GM18499 (cell line): ENCODE measurements around the gene ITPR1.

Source experiments
- ATAC-seq: cut with Tn5 transposase; IDR thresholded peaks from one replicate; pipeline ENCODE4 v1.9.1; 2021; ENCODE audit warnings: moderate number of reproducible peaks; ENCODE audit not compliant: insufficient read depth, unreplicated experiment

Gene ITPR1

DNA sequence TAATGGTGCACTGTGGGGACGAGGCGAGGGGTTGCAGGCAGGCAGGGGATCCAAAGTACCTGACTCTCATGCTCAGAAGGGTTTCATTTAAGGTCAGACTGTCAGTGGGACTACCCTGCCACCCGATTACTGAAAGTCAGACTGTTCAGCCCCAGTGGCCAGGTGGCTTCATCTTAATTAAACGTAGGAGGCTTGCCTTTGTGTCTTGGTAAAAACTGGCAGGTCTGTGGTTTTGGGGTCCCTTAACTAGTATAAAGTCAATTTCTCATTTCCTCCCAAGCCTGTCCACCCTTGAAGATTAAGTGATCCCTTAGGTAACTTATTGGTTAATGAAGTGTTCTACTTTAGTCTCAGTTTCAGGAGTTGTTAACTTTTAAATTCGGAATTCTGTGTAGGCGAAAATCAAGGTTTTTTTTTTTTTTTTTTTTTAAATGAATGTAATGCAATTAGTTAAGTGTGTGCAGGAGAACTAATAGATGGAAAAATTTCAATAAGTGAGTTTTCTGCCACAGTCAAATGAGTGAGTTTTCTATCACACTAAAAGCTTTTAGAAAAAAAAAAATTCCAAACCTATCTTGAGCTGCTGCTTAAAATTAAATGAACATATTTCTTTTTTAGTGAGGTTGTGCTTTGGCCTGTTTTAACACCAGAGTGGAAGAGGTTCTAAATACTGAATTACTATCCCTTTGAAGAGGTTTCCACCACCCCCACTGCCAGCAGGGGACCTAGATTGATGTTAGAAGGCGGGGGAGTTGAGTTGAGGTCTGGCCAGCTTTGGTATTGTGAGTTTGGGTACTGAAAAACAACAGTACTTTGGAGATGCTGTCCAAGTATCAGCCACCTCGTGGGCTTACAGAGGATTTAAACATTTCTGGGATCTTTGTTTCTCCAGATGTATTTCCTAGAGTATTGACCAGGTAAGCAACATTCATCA is 15.2 kb downstream of the ITPR1 start:
- ATAC-seq, result peak; percentile 48

DNA sequence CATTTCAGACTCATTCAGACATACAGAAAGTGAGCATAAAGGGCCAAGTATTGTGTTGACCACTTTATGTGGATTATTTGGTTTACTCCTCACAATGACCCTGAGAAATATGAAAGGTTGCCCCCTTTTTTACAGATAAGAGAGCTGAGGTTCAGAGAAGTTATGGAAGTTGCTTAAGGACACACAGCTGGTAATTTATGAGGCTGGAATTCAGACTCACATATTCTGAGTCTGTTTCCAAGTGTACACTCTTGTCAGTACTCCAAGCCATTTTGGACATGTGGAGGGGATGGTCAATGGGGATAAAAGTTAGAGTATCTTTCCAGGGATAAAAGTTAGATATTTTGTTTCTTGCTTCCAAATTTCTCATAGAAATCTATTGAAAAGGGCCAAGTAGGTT is 15.9 kb downstream of the ITPR1 start:
- ATAC-seq, result no peak

DNA sequence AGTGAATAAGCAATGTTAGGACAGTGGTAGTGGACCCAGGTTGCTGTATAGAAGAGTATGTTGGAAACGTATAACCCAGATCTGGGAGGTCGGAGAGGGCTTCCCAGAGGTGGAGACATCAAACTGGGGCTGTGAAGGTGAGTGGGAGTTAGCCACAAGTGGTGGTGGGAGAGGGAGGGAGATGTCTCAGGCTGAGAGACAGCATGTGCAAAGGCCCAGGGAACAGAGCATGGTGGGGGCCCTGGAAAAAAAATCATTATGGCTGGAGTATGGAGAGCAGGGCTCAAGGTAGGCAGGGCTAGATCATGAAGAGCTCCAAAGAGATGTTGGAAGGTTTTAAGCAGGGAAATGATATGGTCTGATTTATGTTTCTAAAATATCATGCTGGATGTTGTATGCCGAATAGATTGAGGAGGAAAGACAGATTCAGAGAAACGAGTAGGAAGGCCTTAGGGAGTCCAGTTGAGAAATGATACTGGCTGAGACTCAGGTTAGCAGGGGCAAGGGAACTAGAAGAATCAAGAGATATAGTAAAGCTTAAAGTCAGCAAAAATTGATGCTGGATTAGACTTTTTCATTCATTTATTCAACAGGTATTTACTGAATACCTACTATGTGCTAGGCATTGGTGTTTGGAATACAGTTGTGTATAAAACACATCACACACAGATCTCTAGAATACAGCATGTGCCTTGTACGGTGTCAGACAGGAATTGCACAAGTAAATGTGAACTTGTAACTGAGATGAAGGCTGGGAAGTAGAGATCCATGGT is 17.0 kb downstream of the ITPR1 start:
- ATAC-seq, result no peak

DNA sequence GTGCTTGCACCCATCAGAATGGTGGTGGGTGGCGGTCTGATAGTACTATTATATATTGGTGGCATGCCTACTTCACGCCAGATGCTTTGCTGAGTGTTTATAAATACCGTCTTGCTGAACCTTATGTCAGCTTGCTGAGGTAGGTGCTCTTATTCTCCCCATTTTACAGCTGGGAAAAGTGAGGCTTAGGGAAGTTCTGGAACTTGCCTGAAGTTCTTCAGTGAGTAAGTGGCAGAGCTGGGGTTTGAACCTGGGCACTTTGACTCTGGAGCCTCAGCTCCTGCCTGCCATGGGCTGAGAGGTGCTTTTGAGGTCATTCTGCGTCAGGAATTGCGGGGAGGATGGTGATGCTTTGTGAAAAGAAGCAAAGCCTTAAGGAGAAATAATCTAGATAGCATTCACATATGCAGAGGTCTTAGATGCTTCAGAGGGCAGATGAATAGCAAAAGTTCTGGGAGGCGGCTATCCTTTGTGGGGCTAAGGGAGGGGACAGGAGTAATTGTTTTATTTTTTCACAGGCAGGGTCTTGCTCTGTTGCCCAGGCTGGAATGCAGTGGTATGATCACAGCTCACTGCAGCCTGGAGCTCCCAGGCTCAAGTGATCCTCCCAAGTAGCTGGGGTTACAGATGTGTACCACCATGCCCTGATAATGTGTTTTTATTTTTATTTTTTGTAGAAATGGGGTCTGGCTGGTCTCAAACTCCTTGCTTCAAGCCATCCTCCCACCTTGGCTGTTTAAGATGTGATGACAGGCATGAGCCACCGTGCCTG is 18.5 kb downstream of the ITPR1 start:
- ATAC-seq, result no peak

DNA sequence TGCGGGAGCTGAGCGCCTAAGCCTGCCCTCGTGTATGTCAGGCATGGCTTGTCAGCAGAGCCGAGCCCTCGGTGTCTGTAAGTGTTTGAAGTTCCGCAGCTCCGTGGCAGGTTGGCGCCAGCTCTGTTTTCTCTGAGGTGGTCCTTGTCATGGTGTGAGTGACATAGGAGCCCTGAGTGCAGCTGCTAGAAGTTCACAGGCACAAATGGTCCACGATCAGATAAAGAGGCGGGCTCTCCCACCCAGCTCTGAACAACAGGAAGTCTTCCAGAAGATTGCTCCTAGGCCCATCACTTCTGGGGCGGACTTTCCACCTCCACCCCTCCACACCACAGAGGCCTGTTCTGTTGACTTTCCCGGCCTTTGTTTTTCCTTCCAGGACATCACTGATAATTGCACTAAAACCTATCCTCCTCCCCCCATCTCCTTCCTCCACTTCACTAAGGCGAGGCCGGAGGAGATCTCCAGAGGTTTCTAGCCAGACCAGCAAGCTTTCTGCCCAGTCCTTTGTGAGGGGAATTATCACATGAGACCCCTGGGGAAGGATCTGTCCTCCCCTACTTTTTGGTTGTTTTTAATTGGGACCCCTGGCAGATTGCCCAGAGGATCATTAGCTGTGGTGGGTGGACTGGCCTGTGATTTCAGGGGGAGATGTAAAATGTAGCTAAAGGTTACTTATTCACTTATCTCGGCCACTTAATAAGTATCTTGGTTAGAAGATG is 19.9 kb downstream of the ITPR1 start:
- ATAC-seq, result no peak

DNA sequence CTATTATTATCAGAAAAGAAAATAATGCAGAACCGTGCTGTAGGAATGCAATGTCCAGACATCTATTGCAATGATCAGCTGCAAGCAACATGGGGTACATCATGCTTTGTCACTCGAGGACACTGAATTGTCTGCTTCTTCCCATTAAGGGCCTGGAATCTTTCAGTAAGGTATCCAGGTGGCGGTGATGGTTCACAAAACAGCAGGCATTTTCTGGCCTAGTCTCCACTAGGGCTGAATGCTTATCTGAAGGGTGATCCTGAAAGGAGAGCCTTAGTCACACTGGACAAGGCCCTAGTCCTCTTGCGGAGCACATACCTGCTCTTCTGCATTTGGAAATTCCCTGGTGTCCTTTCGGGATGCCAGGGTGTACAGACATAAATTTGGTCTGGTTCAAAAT is 21.2 kb downstream of the ITPR1 start:
- ATAC-seq, result no peak

DNA sequence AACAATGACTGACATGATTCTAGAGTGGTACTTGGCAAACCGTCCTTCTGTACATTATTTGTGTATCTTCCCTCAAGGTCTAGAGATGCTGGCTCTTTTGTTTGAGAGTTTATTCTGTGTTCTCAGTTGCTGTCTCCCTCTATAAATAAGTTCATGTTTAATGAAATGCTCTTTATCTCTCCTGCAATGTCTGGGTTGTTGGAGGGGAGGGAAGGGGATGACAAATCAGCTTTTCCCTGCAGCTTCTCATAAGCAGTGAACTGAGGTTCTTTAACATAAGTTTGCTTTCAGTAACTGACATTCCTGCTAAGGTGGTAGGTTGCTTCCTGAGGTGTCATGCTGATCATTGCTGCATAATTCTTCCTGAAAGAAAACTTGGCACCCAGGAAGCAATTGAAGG is 21.8 kb downstream of the ITPR1 start:
- no peak for ATAC-seq

DNA sequence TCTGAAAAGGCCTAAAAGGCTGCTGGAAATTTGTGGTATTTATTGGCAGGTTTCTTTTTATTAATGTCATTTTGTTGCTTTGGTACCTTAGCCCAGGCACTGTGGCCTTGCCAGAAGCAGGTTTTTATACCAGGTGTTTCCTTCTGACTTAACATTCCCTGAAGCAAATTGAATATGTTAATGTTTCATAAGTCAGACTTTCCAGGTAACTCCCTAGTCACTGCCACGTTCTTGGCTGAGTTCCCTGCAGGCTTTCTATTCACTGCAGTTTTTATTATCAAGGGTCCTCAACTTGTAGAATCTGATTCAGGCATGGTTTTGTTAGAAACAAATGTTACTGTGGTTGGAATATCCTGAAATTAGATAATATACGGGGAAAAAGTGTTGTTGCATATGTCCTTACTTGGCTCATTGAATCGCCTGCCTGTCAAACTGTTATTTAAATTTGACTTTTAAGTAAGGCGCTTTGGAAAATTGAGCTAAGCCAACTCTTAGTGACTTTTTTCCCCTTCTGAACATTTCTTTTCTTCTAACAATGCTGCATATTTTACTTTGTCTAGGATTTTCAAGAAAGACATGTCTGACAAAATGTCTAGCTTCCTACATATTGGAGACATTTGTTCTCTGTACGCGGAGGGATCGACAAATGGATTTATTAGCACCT is 22.9 kb downstream of the ITPR1 start:
- no peak for ATAC-seq

DNA sequence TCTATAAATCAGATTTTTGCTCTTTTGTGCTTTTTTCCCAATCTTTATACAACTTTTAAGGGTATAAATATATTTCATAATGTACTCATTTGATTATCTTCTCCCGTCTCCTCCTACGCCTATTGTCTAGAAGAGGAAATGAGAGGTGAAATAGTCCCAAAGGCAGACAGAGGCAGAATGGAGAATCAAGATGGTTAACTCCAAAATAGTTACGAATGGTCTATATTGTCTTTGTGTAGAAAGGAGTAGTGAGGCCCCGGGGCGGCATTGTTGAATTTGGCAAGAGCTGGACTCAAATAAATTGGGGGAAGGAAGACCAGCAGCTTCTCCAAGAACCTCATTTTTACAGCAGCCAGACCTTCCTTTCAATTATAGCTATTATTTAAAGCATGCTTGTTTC is 23.9 kb downstream of the ITPR1 start:
- no peak for ATAC-seq

DNA sequence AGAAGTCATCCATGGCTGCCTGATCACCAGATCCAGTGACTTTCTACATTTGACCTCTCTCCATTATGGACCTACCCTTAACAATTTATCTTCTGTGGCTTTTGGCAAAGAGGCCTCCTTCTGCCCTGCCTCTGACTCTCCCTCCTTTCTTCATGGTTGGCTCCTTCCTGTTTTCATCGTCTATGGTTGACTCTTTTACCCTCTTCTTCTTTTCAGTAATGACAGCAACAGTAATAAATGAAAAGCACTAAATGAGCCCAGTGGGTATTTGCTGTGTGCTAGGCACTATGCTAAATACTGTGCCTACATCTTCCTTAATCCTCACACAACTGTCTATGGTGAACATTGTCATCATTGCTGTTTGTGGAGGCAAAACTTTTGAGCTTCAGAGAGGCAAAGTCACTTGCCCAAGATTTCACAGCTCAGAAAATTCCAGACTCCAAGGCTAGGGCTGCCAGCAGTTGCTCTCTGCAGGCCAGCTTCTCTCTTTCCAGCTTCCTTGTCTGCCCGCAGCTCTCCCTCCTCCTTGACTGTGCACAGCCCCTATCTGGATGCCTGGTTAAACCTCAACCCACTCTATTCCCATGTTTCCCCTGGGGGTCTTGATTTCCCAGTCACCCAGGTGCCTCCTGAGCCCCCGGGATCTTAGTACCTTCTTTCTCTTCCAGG is 24.6 kb downstream of the ITPR1 start:
- no peak for ATAC-seq

DNA sequence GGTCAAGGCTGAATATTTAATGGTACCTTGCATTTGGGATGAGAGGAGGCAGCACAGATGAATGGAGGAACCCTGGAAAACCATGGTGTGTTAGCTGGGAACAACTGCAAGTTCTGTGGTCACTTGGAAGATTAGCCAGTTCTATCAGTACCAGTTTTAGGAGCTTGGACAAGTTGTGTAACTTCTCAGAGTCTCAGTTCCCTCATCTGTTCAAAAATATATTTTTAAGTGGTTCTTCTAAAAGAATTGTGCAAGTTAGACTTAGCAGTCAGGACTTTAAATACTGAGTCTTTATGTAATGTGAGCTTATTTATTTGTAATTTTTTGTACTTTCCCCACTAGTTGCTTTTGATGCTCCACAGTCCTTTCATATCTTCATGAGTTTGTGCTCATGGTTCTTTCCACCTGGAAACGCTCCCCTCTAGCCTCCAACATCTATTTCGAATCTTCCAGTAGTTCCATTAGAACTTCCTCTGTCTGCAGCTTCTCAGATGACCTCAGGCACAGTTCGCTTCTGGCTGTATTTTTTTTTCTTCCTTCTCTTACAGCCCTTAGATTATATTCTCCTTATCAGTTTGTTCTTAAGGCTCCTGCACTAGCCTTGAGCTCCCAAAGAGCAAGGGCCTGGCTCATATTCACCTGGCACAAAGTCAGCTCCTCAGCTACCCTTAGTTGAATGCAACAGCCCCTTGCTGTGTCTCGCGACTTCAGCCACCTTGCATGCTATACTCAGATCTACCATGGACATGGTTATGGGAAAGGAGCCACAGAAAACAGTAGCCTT is 27.1 kb downstream of the ITPR1 start:
- no peak for ATAC-seq

DNA sequence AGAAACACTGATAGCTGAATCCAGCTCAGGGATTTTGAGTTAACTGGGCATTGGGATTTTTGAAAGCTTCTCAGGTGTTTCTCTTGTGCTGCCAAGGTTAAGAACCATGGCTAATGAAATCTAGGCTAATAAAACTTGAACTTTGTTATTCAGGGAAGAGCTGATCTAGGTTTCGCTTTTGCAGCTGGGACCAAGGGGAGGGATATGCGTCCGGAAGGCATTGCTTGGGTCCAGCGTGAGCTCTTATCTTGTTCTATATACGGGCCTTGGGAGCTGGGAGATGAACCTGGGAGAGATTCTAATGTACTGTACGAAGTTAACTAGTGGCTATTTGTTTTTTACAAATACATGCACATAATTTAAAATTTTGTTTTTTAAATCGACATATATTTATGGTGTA is 29.8 kb downstream of the ITPR1 start:
- ATAC-seq, result no peak

DNA sequence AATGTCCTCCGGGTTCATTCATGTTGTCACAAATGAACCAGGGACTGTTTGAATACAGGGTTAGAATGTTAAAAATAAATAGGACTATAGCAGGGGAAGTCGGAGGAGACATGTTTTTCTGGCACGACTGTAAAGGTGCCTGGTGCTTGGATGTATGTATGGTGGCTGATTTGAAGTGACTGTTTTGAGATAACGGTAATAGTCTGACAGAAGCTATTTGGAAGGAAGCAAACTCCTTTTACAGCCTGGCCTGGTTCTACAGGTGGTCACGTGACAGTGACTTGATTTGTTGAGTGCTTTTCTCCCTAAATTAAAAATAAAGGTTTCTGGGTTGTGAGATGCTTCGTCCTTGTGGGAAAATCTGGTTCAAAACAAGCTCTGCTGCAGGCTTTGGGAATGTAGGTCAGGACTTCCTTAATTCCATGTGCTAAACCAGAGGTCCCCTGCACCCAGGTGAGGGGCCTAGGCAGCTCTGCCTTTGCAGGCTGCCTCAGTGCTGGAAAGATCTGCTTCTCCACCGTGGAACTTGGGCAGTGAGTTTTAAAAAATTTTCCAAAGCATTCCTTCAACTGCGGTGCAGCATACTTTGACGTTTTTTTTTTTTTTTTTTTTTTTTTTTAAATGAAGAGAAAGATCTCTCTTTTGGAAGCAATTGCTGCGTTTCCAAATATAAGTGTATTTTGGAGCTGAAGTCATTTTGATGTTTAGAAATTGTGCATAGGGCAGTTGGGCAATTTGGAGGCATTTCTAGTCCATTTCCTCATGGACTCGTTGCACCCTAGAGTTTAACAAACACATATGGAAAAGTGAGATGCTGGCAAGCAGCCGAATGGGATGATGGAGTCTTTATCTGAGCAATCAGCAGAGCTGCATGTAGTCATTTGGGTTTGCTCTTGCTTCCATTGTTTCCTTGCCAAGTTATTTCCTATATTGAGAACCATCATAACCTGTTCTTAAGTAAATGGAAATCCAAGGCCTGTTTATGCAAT is 30.9 kb downstream of the ITPR1 start:
- no peak for ATAC-seq

DNA sequence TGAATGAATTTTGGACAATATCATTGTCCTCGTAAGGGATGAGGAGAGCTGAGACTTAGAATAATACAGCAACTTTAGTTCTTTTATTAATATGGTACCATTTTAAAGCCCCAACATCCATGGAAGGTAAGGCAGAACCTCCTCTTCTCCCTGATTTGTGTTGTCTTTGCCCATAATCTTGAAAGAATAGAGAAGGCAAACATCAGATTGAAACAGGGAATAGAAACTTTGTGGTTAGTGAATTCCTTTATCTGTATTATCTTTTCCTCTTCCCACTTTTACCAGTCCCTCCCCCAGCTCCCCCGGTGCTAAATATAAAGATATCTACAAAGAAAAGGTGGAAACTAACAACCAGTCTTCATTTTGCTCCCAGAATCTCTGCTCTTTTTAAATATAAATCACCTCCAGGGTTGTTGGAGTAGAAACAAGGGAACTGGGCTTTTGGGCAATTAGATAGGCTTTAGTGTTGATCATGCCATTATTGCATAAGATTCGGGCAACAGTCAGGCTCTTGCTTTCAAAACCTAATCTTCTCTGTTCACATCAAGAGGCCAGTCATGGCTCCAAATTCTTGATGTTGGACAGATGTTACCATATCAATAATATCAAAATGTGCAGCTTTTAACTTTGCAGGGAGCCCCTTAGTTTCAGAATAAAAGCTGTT is 32.5 kb downstream of the ITPR1 start:
- no peak for ATAC-seq

DNA sequence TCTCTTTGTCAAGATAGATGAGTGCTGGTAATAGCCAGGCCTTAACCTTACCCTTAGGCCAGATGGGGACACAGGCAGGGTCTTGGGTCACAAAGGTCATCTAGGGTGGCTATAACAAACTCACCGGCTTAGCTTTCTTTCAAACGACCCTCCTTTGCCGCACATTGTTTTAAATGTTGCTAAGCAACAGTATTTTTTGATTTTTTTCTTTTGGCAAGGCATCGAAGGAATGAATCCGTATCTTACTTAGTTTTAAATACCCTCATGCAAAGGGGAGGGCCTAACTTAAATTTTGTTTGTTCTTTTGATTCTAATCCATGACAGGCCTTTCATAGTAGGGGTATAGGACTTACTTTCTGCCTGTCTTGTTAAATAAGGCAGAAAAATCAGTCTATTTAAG is 35.2 kb downstream of the ITPR1 start:
- no peak for ATAC-seq

DNA sequence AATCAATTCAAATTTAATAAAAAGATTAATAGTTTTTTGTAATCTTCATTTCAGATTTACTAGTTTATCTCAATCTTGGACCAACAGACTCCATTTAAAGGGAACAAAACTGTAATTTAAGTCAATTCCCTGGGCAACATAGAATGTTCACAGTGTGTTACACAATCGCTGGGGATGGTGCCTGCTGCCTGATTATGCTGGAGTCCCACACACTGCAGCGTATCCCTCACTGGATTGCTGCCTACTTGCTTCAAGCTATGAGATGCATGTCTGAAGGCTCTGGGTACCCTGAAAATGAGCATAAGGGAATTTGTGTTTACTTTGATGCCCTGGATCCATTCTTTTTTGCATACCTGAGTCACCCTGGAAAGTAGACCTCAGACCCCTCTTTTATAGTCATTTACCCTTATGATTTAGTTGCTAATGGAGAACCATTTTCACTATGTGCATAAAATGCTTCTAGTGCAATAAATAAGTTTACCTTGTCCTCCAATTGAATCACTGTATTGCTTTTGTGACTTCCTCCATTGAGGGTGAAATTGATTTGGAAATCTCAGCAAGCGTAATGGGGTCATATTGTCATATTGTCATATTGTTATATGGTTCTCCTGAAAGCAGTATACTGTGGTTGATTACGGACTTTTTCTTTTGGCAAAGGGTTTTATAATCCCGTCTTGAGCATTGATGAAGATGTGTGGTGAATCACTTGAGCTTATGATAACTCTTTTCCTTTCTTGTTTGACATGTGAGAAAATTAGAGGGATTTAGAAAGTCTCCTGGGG is 35.9 kb downstream of the ITPR1 start:
- no peak for ATAC-seq
